H1 (cell line): Measurements from ENCODE around the gene AFF4. TPM values are rescaled to one million over a fixed set of nuclear protein-coding genes. Genes with fewer than 3 reads are reported as not detected.

ENCODE experiments used
- CTCF ChIA-PET: fragments of 300-600 bp; sonication (Branson Sonifier 250); formaldehyde crosslinking; loops from one replicate; lab custom pipeline; 2021; ENCODE audit not compliant: partially characterized antibody; lab: Charles Lee
- POLR2A ChIA-PET: fragments of 300-600 bp; sonication (Branson Sonifier 250); formaldehyde crosslinking; loops from one replicate; lab custom pipeline; 2021; ENCODE audit warnings: inconsistent platforms; ENCODE audit not compliant: partially characterized antibody; lab: Charles Lee
- DNase-seq, 2 experiments: peaks; one replicate each; pipeline versions ENCODE4 v3.0.0 to v3.0.0-alpha.2; 2010 to 2022; ENCODE audit warnings: low spot score in 2 of 2, low read depth in 1 of 2, mixed read lengths in 1 of 2
- FAIRE-seq: peaks from 2 replicates; lab custom pipeline; 2011; peaks lifted over from hg19 to GRCh38; lab: Jason Lieb, UNC
- H2AFZ ChIP-seq: 2 replicates; pipeline ENCODE4 v1.8.1; 2012; ENCODE audit warnings: low read length, inconsistent platforms
- H2AK5ac ChIP-seq: 2 replicates; pipeline ENCODE4 v1.6.1; 2013; ENCODE audit warnings: low read depth, low read length
- H2BK120ac ChIP-seq: replicated peaks from 2 replicates; pipeline ENCODE3; 2013; ENCODE audit warnings: low read depth, low read length, inconsistent platforms
- H2BK12ac ChIP-seq: 2 replicates; pipeline ENCODE4 v1.6.1; 2013; ENCODE audit warnings: low read depth, low read length
- H2BK15ac ChIP-seq: 2 replicates; pipeline ENCODE4 v1.6.1; 2013; ENCODE audit warnings: low read length
- H2BK20ac ChIP-seq: 2 replicates; pipeline ENCODE4 v1.6.1; 2013; ENCODE audit warnings: low read length
- H2BK5ac ChIP-seq: 2 replicates; pipeline ENCODE4 v1.6.1; 2013; ENCODE audit warnings: low read depth, low read length
- H3K14ac ChIP-seq: 2 replicates; pipeline ENCODE4 v1.6.1; 2013; ENCODE audit warnings: inconsistent platforms; ENCODE audit not compliant: insufficient read length
- H3K18ac ChIP-seq: 2 replicates; pipeline ENCODE4 v1.6.1; 2013; ENCODE audit warnings: low read length; ENCODE audit errors: extremely low read depth
- H3K23ac ChIP-seq: 2 replicates; pipeline ENCODE4 v1.6.1; 2013; ENCODE audit warnings: inconsistent platforms; ENCODE audit not compliant: insufficient read length
- H3K23me2 ChIP-seq: 2 replicates; pipeline ENCODE4 v1.6.1; 2013; ENCODE audit warnings: low read depth, low read length
- H3K27ac ChIP-seq: 2 replicates; pipeline ENCODE4 v1.6.1; 2011; ENCODE audit warnings: low read depth, low read length, inconsistent platforms
- H3K27me3 ChIP-seq, 4 experiments: replicated peaks in 1 of 4; 1 replicate in 1 of 4; 2 replicates in 3 of 4; pipeline versions ENCODE4 v1.6.1 to v1.8.1; 2011 to 2013; ENCODE audit warnings: low read length in 3 of 4, mild to moderate bottlenecking in 3 of 4, inconsistent platforms in 2 of 4, mixed read lengths in 2 of 4, moderate library complexity in 1 of 4; ENCODE audit not compliant: control insufficient read depth in 3 of 4, insufficient read depth in 3 of 4; ENCODE audit errors: extremely low read depth in 1 of 4
- H3K36me3 ChIP-seq, 4 experiments: 2 replicates each; pipeline versions ENCODE4 v1.6.1 to v1.8.1; 2011 to 2013; ENCODE audit warnings: mild to moderate bottlenecking in 4 of 4, low read length in 3 of 4, moderate library complexity in 2 of 4, control low read depth in 1 of 4, inconsistent platforms in 1 of 4; ENCODE audit not compliant: insufficient read depth in 4 of 4, control insufficient read depth in 2 of 4
- H3K4ac ChIP-seq: replicated peaks from 2 replicates; pipeline ENCODE3; 2013; ENCODE audit warnings: low read length, low read depth, mixed read lengths, inconsistent platforms; ENCODE audit not compliant: insufficient read length
- H3K4me1 ChIP-seq, 4 experiments: replicated peaks in 1 of 4; 1 replicate in 1 of 4; 2 replicates in 3 of 4; pipeline versions ENCODE4 v1.6.1 to v1.8.1; 2011 to 2013; ENCODE audit warnings: low read length in 3 of 4, inconsistent platforms in 2 of 4, mixed read lengths in 1 of 4; ENCODE audit not compliant: insufficient read depth in 4 of 4, control insufficient read depth in 3 of 4
- H3K4me2 ChIP-seq, 2 experiments: 2 replicates each; pipeline versions ENCODE4 v1.6.1 to v1.8.1; 2011 to 2013; ENCODE audit warnings: low read depth in 2 of 2, low read length in 2 of 2, control low read depth in 1 of 2, inconsistent platforms in 1 of 2, mild to moderate bottlenecking in 1 of 2; ENCODE audit not compliant: insufficient read depth in 1 of 2
- H3K4me3 ChIP-seq, 4 experiments: fragments of 200-600, 300-600 bp in 1 of 4; sonication (generic), shearing (Covaris generic), sonication (Bioruptor Twin) in 1 of 4; 2 replicates each; pipeline versions ENCODE4 v1.5.1 to v1.8.1; 2011 to 2016; ENCODE audit warnings: low read length in 4 of 4, low read depth in 3 of 4, control low read depth in 2 of 4, inconsistent platforms in 2 of 4, mild to moderate bottlenecking in 2 of 4, mixed read lengths in 1 of 4, moderate library complexity in 1 of 4; ENCODE audit not compliant: insufficient read depth in 2 of 4; ENCODE audit errors: extremely low read depth in 1 of 4
- H3K56ac ChIP-seq: replicated peaks from 2 replicates; pipeline ENCODE3; 2013; ENCODE audit warnings: low read depth, mild to moderate bottlenecking, mixed read lengths, low read length, inconsistent platforms; ENCODE audit not compliant: insufficient read length
- H3K79me1 ChIP-seq: 2 replicates; pipeline ENCODE4 v1.6.1; 2013; ENCODE audit warnings: low read depth, low read length, control low read depth
- H3K79me2 ChIP-seq, 2 experiments: 2 replicates each; pipeline versions ENCODE4 v1.6.1 to v1.8.1; 2012 to 2013; ENCODE audit warnings: low read length in 2 of 2, mild to moderate bottlenecking in 2 of 2, inconsistent platforms in 1 of 2; ENCODE audit not compliant: insufficient read depth in 2 of 2, control insufficient read depth in 1 of 2
- H3K9ac ChIP-seq, 4 experiments: replicated peaks in 1 of 4; 1 replicate in 1 of 4; 2 replicates in 3 of 4; pipeline versions ENCODE4 v1.6.1 to v1.8.1; 2011 to 2013; ENCODE audit warnings: low read depth in 3 of 4, low read length in 3 of 4, control low read depth in 2 of 4, mild to moderate bottlenecking in 2 of 4, moderate library complexity in 2 of 4, inconsistent platforms in 1 of 4; ENCODE audit errors: extremely low read depth in 1 of 4
- H3K9me3 ChIP-seq, 2 experiments: 2 replicates each; pipeline versions ENCODE4 v1.6.1 to v1.8.1; 2012 to 2013; ENCODE audit warnings: mild to moderate bottlenecking in 2 of 2, moderate library complexity in 2 of 2, control low read depth in 1 of 2, inconsistent platforms in 1 of 2, low read depth in 1 of 2, low read length in 1 of 2, mixed read lengths in 1 of 2; ENCODE audit not compliant: insufficient read depth in 2 of 2
- H4K20me1 ChIP-seq, 2 experiments: replicated peaks in 1 of 2; 2 replicates each; pipeline versions ENCODE3 to v1.8.1; 2011 to 2013; ENCODE audit warnings: inconsistent platforms in 2 of 2, low read length in 2 of 2, mild to moderate bottlenecking in 1 of 2; ENCODE audit not compliant: insufficient read depth in 2 of 2, control insufficient read depth in 1 of 2
- H4K5ac ChIP-seq: 2 replicates; pipeline ENCODE4 v1.6.1; 2013; ENCODE audit warnings: low read length, low read depth, mixed read lengths, inconsistent platforms; ENCODE audit not compliant: insufficient read length
- H4K8ac ChIP-seq: 2 replicates; pipeline ENCODE4 v1.8.0; 2013; ENCODE audit warnings: mild to moderate bottlenecking, moderate library complexity, low read length, inconsistent platforms; ENCODE audit not compliant: insufficient read depth; ENCODE audit errors: extremely low read depth
- H4K91ac ChIP-seq: replicated peaks from 2 replicates; pipeline ENCODE3; 2013; ENCODE audit warnings: low read length, mixed read lengths, inconsistent platforms; ENCODE audit not compliant: insufficient read length
- ASH2L ChIP-seq: fragments of 200-600, 300-600 bp; sonication (generic); IDR thresholded peaks from one replicate; pipeline ENCODE4 v1.7.1; 2017; ENCODE audit warnings: low read length
- CTBP2 ChIP-seq: IDR thresholded peaks from 2 replicates; pipeline ENCODE4 v1.7.0; 2011; ENCODE audit warnings: borderline replicate concordance, mild to moderate bottlenecking, moderate library complexity, mixed read lengths, low read length; ENCODE audit not compliant: insufficient read depth, insufficient read length
- JUND ChIP-seq: IDR thresholded peaks from 2 replicates; pipeline ENCODE4 v1.6.1; 2011; ENCODE audit warnings: mild to moderate bottlenecking, improper control_type of control experiment, low read length
- MAFK ChIP-seq: IDR thresholded peaks from 2 replicates; pipeline ENCODE4 v1.6.1; 2012; ENCODE audit warnings: low read depth, mild to moderate bottlenecking, improper control_type of control experiment, low read length
- POLR2AphosphoS5 ChIP-seq: IDR thresholded peaks from 2 replicates; pipeline ENCODE4 v1.6.1; 2011; ENCODE audit warnings: low read depth, low read length
- SP2 ChIP-seq: IDR thresholded peaks from 2 replicates; pipeline ENCODE4 v1.6.1; 2012; ENCODE audit warnings: mild to moderate bottlenecking, low read length, inconsistent platforms
- ZNF274 ChIP-seq: IDR thresholded peaks from 2 replicates; pipeline ENCODE4 v1.7.0; 2012; ENCODE audit warnings: low read length, borderline replicate concordance; ENCODE audit errors: extremely low read depth
- WGBS, 2 experiments: shearing (Covaris generic) in 1 of 2; methylation state at CpG; one replicate each; pipeline versions ENCODE4 v1.1.6 to v1.1.7; 2013 to 2015; ENCODE audit warnings: low lambda C conversion rate in 2 of 2, mixed read lengths in 2 of 2, inconsistent platforms in 1 of 2, low coverage in 1 of 2, missing lambda C conversion rate in 1 of 2; ENCODE audit not compliant: insufficient replicate concordance in 2 of 2, insufficient coverage in 1 of 2, insufficient read length in 1 of 2; ENCODE audit errors: extremely low coverage in 1 of 2, missing lambda C conversion rate in 1 of 2; 5-methylcytosine and 5-hydroxymethylcytosine counted together
- polyA plus RNA-seq, 7 experiments: library from polyadenylated mRNA; depleted of rRNA in 3 of 7; stranded (reverse) in 5 of 7; unstranded in 2 of 7; fragments of >200 nt in 5 of 7; fragments of 200-250 nt in 2 of 7; gene quantifications; 1 replicate in 5 of 7; 2 replicates in 1 of 7; 4 replicates in 1 of 7; pipeline versions ENCODE4 v1.2.1 to v1.2.3, GENCODE V29; 2011 to 2013; ENCODE audit warnings: missing spikeins in 2 of 7, mixed read lengths in 2 of 7
- total RNA-seq: library from RNA; stranded (reverse); fragmentation: NEBNext Ultra II Directional; extraction: Animal tissue kit (Norgen Biotek cat#: 25700); gene quantifications from 2 replicates; pipeline ENCODE4 v1.2.1, GENCODE V29; 2021

AFF4 gene
- total and polyA plus RNA-seq, 2 of the 8 experiments (the other 6 are each of a cell fraction or from before 2014, with no cell fraction given), result 12.0 to 61.4 TPM

DNA sequence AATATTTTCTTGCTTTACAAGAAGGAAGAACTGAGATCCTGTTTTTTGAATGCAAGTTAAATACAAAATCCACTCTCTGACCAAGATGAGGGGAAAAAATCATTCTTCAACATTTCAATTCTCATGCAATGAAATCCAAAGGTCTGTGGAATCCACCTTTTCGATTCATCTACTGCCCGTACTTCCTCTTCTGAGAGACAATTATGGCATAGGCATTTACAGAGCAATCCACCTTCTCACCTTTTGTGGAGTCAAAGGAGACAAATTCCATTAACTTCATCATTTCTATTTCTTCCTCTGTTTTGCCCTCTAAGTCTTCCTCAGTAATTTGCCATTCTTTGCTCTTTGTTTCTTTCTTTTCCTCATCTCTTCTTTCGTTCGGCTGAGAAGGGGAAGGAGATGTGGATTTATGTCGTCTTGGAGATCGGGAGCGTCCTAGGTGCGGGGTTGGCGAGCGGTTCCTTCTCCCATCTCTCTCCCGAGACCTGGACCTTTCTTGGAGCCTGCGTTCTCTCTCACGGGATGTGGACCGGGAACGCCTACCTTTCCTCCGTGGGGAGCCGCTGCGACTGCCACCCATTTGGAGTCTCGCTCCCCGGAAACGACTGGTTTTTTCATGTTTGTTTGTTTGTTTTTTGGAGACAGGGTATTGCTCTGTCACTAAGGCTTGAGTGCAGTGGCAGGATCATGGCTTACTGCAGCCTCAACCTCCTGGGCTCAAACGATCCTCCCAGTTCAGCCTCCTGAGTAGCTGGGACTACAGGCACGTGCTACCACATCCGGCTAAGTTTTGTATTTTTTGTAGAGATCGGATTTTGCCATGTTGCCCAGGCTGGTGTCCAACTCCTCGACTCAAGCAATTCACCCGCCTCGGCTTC is 24.3 kb upstream of the AFF4 start:
- H3K14ac ChIP-seq, result no peak overlapping the region
- H3K9me3 ChIP-seq, result no peaks in the 10 kb centered on the region
- no peak for TF ChIP-seq ASH2L
- no peak for TF ChIP-seq MAFK
- TF ChIP-seq JUND, result no peak
- TF ChIP-seq SP2, result no peak
- no peak for TF ChIP-seq CTBP2
- TF ChIP-seq POLR2AphosphoS5, result no peak
- no peak for TF ChIP-seq ZNF274
- TF ChIP-seq, all 59 proteins: peak for 0
- Histone ChIP-seq H2BK120ac (no peak overlapping the region), H2AK5ac (no peak overlapping the region), H3K4ac (no peak overlapping the region), H3K27me3 (no peaks in the 10 kb centered on the region), H3K79me2 (no peaks in the 10 kb centered on the region), H2BK15ac (no peak overlapping the region), H3K18ac (no peak overlapping the region), H2AFZ (peak overlapping the region; percentile 98), H3K4me2 (no peak overlapping the region), H3K4me3 (no peak overlapping the region), H4K5ac (no peak overlapping the region), H2BK20ac (no peak overlapping the region), H3K9ac (no peak overlapping the region), H4K8ac (no peak overlapping the region), H3K23me2 (no peaks in the 10 kb centered on the region), H2BK12ac (peak overlapping the region; percentile 84; the same call in 1 of the 2 replicates), H3K79me1 (no peaks in the 10 kb centered on the region), H3K23ac (no peak overlapping the region), H3K4me1 (no peaks in the 10 kb centered on the region; a peak in 1 of 7 replicates), H3K27ac (no peak overlapping the region), H3K56ac (no peak overlapping the region), H4K91ac (no peak overlapping the region), H4K20me1 (no peaks in the 10 kb centered on the region), H3K36me3 (no peaks in the 10 kb centered on the region), H2BK5ac (no peak overlapping the region)
- DNase-seq, result peak in 1 of 2 experiments; percentile 46
- POLR2A ChIA-PET, result interaction anchor here (1.0 kb wide), 1 partner anchor 64 kb away, joined by 3 read pairs; the partner anchor contains the start of gene HSPA4
- 91% methylated on average over 27 of the region's 28 CpGs; no CpG with 5 or more reads in 1 of the 2 experiments for WGBS, 2 experiments
- FAIRE-seq, result no peak
- CTCF ChIA-PET, result no interaction called here
